ENCODE data around the gene RBPMS2.

The RBPMS2 gene

GRCh38 chr15:64747578-64747977 is 27.8 kb downstream of the RBPMS2 start:
- peaks cover 33% of the 10 kb centered on the region for H3K79me1 ChIP-seq (ENCODE audit: low read length)
- H3K4me3 ChIP-seq (ENCODE audit: low read length) = no peak overlapping the region
- no peak overlapping the region for H3K4ac ChIP-seq (ENCODE audit: low read depth, low read length)
- H3K56ac ChIP-seq (ENCODE audit: low read length) = no peak overlapping the region
- no peak overlapping the region for H2BK5ac ChIP-seq (ENCODE audit: low read length)
- peaks cover 2% of the 10 kb centered on the region for H3K4me1 ChIP-seq (ENCODE audit: control insufficient read depth, low read depth, low read length)
- no peaks in the 10 kb centered on the region for H3K27me3 ChIP-seq (ENCODE audit: insufficient read depth, low read length, poor library complexity)
- H2AK5ac ChIP-seq (ENCODE audit: low read length) = no peak overlapping the region
- no peak overlapping the region for H3K23ac ChIP-seq (ENCODE audit: low read length)
- H3K9ac ChIP-seq (ENCODE audit: low read length) = no peak overlapping the region
- no peak overlapping the region for H3K27ac ChIP-seq (ENCODE audit: low read depth, low read length)
- no CpG with 5 or more reads among the region's 9 CpGs for WGBS (ENCODE audit: extremely low coverage, insufficient coverage, low lambda C conversion rate)
- H3K18ac ChIP-seq (ENCODE audit: low read length) = no peak overlapping the region
- H3K4me2 ChIP-seq (ENCODE audit: low read length) = no peak overlapping the region
- H3K79me2 ChIP-seq (ENCODE audit: control insufficient read depth, insufficient read depth, low read length) = peaks cover 73% of the 10 kb centered on the region
- H4K8ac ChIP-seq (ENCODE audit: low read depth, low read length) = no peak overlapping the region
- no peak overlapping the region for H2BK15ac ChIP-seq (replicated peaks; ENCODE audit: low read depth)
- no peak overlapping the region for H4K5ac ChIP-seq (ENCODE audit: low read length)
- DNase-seq = no peak
- H3K36me3 ChIP-seq (ENCODE audit: control insufficient read depth, insufficient read depth, low read length) = peaks cover 15% of the 10 kb centered on the region
- H2BK120ac ChIP-seq (ENCODE audit: low read depth, low read length) = no peak overlapping the region

DNA sequence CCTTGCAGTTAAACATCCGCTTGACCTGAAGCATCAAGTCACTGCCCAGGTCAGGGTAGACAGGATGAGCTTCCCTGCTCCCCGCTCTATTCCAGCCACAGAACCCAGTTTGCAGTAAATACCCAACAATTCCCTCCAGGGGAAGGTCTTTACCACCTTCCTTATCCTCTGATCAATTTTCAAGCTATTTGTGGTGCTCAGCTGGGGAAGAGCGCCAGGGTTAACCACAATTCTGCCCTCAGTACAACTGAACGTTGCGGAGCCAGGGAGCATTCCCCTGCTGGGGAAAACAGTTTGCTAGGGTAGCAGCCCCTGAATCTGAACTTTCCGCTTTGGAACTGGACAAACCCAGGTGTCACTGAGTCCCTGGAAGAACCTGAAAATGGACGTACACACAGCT is 28.5 kb downstream of the RBPMS2 start:
- no peak for DNase-seq
- H4K8ac ChIP-seq (ENCODE audit: low read depth, low read length) = no peak overlapping the region
- no CpG with 5 or more reads among the region's 7 CpGs for WGBS (ENCODE audit: extremely low coverage, insufficient coverage, low lambda C conversion rate)

GRCh38 chr15:64746356-64746755 is 29.0 kb downstream of the RBPMS2 start:
- H4K5ac ChIP-seq (ENCODE audit: low read length) = no peak overlapping the region

More for the DNA sequence above, 28.5 kb downstream of the RBPMS2 start:
- Histone ChIP-seq H3K79me2 (ENCODE audit: control insufficient read depth, insufficient read depth, low read length) (peaks cover 67% of the 10 kb centered on the region), H2BK120ac (ENCODE audit: low read depth, low read length) (no peak overlapping the region), H3K36me3 (ENCODE audit: control insufficient read depth, insufficient read depth, low read length) (peaks cover 15% of the 10 kb centered on the region), H4K5ac (ENCODE audit: low read length) (no peak overlapping the region), H3K18ac (ENCODE audit: low read length) (no peak overlapping the region), H3K4me1 (ENCODE audit: control insufficient read depth, low read depth, low read length) (peaks cover 2% of the 10 kb centered on the region), H3K27ac (ENCODE audit: low read depth, low read length) (no peak overlapping the region), H2BK5ac (ENCODE audit: low read length) (no peak overlapping the region), H3K9ac (ENCODE audit: low read length) (no peak overlapping the region), H2AK5ac (ENCODE audit: low read length) (no peak overlapping the region), H3K4ac (ENCODE audit: low read depth, low read length) (no peak overlapping the region), H2BK15ac (replicated peaks; ENCODE audit: low read depth) (no peak overlapping the region), H3K4me2 (ENCODE audit: low read length) (no peak overlapping the region), H3K56ac (ENCODE audit: low read length) (no peak overlapping the region), H3K23ac (ENCODE audit: low read length) (no peak overlapping the region), H3K79me1 (ENCODE audit: low read length) (peaks cover 36% of the 10 kb centered on the region), H3K4me3 (ENCODE audit: low read length) (no peak overlapping the region), H3K27me3 (ENCODE audit: insufficient read depth, low read length, poor library complexity) (no peaks in the 10 kb centered on the region)

DNA sequence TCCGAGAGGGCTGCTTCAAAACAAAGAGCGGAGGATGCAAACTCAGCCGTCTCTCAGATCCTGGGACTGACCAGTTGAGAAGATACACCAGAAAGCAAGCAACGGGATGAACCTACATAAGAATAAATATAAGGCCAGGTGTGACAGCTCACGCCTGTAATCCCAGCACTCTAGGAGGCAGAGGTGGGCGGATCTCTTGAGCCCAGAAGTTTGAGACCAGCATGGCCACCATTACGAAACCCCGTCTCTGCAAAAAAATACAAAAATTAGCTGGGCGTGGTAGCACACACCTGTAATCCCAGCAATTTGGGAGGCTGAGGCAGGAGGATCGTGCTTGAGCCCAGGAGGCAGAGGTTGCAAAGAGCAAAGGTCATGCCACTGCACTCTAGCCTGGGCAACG is 31.7 kb downstream of the RBPMS2 start:
- Histone ChIP-seq H3K56ac (ENCODE audit: low read length) (no peak overlapping the region), H3K23ac (ENCODE audit: low read length) (no peak overlapping the region), H2BK15ac (replicated peaks; ENCODE audit: low read depth) (no peak overlapping the region), H4K8ac (ENCODE audit: low read depth, low read length) (no peak overlapping the region), H3K36me3 (ENCODE audit: control insufficient read depth, insufficient read depth, low read length) (peaks cover 25% of the 10 kb centered on the region), H3K4me1 (ENCODE audit: control insufficient read depth, low read depth, low read length) (no peaks in the 10 kb centered on the region), H3K79me2 (ENCODE audit: control insufficient read depth, insufficient read depth, low read length) (peaks cover 46% of the 10 kb centered on the region), H3K79me1 (ENCODE audit: low read length) (peaks cover 42% of the 10 kb centered on the region), H3K4me2 (ENCODE audit: low read length) (no peak overlapping the region), H2BK5ac (ENCODE audit: low read length) (no peak overlapping the region), H3K4me3 (ENCODE audit: low read length) (no peak overlapping the region), H4K5ac (ENCODE audit: low read length) (no peak overlapping the region), H3K4ac (ENCODE audit: low read depth, low read length) (no peak overlapping the region), H2BK120ac (ENCODE audit: low read depth, low read length) (no peak overlapping the region), H3K9ac (ENCODE audit: low read length) (no peak overlapping the region), H3K27ac (ENCODE audit: low read depth, low read length) (no peak overlapping the region), H3K18ac (ENCODE audit: low read length) (no peak overlapping the region), H2AK5ac (ENCODE audit: low read length) (no peak overlapping the region), H3K27me3 (ENCODE audit: insufficient read depth, low read length, poor library complexity) (no peaks in the 10 kb centered on the region)
- WGBS (ENCODE audit: extremely low coverage, insufficient coverage, low lambda C conversion rate) = no CpG with 5 or more reads among the region's 11 CpGs
- DNase-seq = no peak

More at GRCh38 chr15:64746356-64746755, 29.0 kb downstream of the RBPMS2 start:
- H3K9ac ChIP-seq (ENCODE audit: low read length) = no peak overlapping the region
- no peak overlapping the region for H2BK120ac ChIP-seq (ENCODE audit: low read depth, low read length)
- H3K56ac ChIP-seq (ENCODE audit: low read length) = no peak overlapping the region
- H3K79me2 ChIP-seq (ENCODE audit: control insufficient read depth, insufficient read depth, low read length) = peaks cover 63% of the 10 kb centered on the region
- H3K23ac ChIP-seq (ENCODE audit: low read length) = no peak overlapping the region
- DNase-seq = no peak
- no peak overlapping the region for H3K18ac ChIP-seq (ENCODE audit: low read length)
- no peak overlapping the region for H2AK5ac ChIP-seq (ENCODE audit: low read length)
- no peak overlapping the region for H2BK5ac ChIP-seq (ENCODE audit: low read length)
- no peak overlapping the region for H3K4ac ChIP-seq (ENCODE audit: low read depth, low read length)
- no peak overlapping the region for H2BK15ac ChIP-seq (replicated peaks; ENCODE audit: low read depth)
- H4K8ac ChIP-seq (ENCODE audit: low read depth, low read length) = no peak overlapping the region
- H3K27ac ChIP-seq (ENCODE audit: low read depth, low read length) = no peak overlapping the region
- no CpG with 5 or more reads among the region's 5 CpGs for WGBS (ENCODE audit: extremely low coverage, insufficient coverage, low lambda C conversion rate)
- H3K79me1 ChIP-seq (ENCODE audit: low read length) = peaks cover 38% of the 10 kb centered on the region
- no peaks in the 10 kb centered on the region for H3K27me3 ChIP-seq (ENCODE audit: insufficient read depth, low read length, poor library complexity)
- H3K36me3 ChIP-seq (ENCODE audit: control insufficient read depth, insufficient read depth, low read length) = peaks cover 15% of the 10 kb centered on the region
- H3K4me3 ChIP-seq (ENCODE audit: low read length) = no peak overlapping the region
- H3K4me2 ChIP-seq (ENCODE audit: low read length) = no peak overlapping the region
- peaks cover 2% of the 10 kb centered on the region for H3K4me1 ChIP-seq (ENCODE audit: control insufficient read depth, low read depth, low read length)

GRCh38 chr15:64742921-64743320 is 32.5 kb downstream of the RBPMS2 start:
- H3K36me3 ChIP-seq (ENCODE audit: control insufficient read depth, insufficient read depth, low read length) = peaks cover 20% of the 10 kb centered on the region
- H3K79me1 ChIP-seq (ENCODE audit: low read length) = peaks cover 38% of the 10 kb centered on the region
- no peak overlapping the region for H2AK5ac ChIP-seq (ENCODE audit: low read length)
- no peak overlapping the region for H3K9ac ChIP-seq (ENCODE audit: low read length)
- no peak overlapping the region for H2BK5ac ChIP-seq (ENCODE audit: low read length)
- H3K4ac ChIP-seq (ENCODE audit: low read depth, low read length) = no peak overlapping the region
- no CpG with 5 or more reads among the region's 13 CpGs for WGBS (ENCODE audit: extremely low coverage, insufficient coverage, low lambda C conversion rate)
- no peak overlapping the region for H4K5ac ChIP-seq (ENCODE audit: low read length)
- H3K27ac ChIP-seq (ENCODE audit: low read depth, low read length) = no peak overlapping the region
- no peaks in the 10 kb centered on the region for H3K27me3 ChIP-seq (ENCODE audit: insufficient read depth, low read length, poor library complexity)
- no peak overlapping the region for H2BK15ac ChIP-seq (replicated peaks; ENCODE audit: low read depth)
- H2BK120ac ChIP-seq (ENCODE audit: low read depth, low read length) = no peak overlapping the region
- H4K8ac ChIP-seq (ENCODE audit: low read depth, low read length) = no peak overlapping the region
- H3K4me1 ChIP-seq (ENCODE audit: control insufficient read depth, low read depth, low read length) = no peaks in the 10 kb centered on the region
- DNase-seq = no peak
- peaks cover 38% of the 10 kb centered on the region for H3K79me2 ChIP-seq (ENCODE audit: control insufficient read depth, insufficient read depth, low read length)
- no peak overlapping the region for H3K4me3 ChIP-seq (ENCODE audit: low read length)
- no peak overlapping the region for H3K23ac ChIP-seq (ENCODE audit: low read length)
- no peak overlapping the region for H3K56ac ChIP-seq (ENCODE audit: low read length)
- no peak overlapping the region for H3K4me2 ChIP-seq (ENCODE audit: low read length)
- H3K18ac ChIP-seq (ENCODE audit: low read length) = no peak overlapping the region

DNA sequence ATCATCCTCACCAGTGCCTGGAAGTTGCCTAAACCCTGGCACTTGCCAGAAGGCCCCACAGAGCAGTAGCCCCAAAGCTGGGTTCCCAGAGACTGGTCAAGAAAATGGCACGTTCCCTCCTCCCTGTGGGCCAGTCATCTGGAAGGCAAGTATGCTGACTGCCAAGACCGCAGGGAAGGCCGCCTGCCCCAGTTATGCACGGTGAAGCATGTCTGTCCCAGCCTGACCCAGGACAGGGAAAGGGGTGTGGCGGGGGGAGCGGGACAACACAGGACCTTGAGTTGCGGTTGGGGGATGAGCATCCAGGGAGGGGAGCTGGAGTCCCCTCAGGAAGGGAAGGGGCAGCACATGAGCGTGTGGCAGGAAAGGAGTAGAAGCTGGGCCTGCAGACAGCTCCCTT is 33.0 kb downstream of the RBPMS2 start:
- Histone ChIP-seq H2BK120ac (ENCODE audit: low read depth, low read length) (no peak overlapping the region), H3K56ac (ENCODE audit: low read length) (no peak overlapping the region), H2BK15ac (replicated peaks; ENCODE audit: low read depth) (no peak overlapping the region), H3K4me2 (ENCODE audit: low read length) (no peak overlapping the region), H3K27me3 (ENCODE audit: insufficient read depth, low read length, poor library complexity) (no peaks in the 10 kb centered on the region), H3K4me3 (ENCODE audit: low read length) (no peak overlapping the region), H4K8ac (ENCODE audit: low read depth, low read length) (no peak overlapping the region), H2BK5ac (ENCODE audit: low read length) (no peak overlapping the region), H3K4ac (ENCODE audit: low read depth, low read length) (no peak overlapping the region), H3K79me2 (ENCODE audit: control insufficient read depth, insufficient read depth, low read length) (peaks cover 33% of the 10 kb centered on the region), H3K79me1 (ENCODE audit: low read length) (peaks cover 34% of the 10 kb centered on the region), H3K27ac (ENCODE audit: low read depth, low read length) (no peak overlapping the region), H3K23ac (ENCODE audit: low read length) (no peak overlapping the region), H4K5ac (ENCODE audit: low read length) (no peak overlapping the region), H3K9ac (ENCODE audit: low read length) (no peak overlapping the region), H3K18ac (ENCODE audit: low read length) (no peak overlapping the region), H3K4me1 (ENCODE audit: control insufficient read depth, low read depth, low read length) (no peaks in the 10 kb centered on the region), H3K36me3 (ENCODE audit: control insufficient read depth, insufficient read depth, low read length) (peaks cover 18% of the 10 kb centered on the region), H2AK5ac (ENCODE audit: low read length) (no peak overlapping the region)
- DNase-seq = no peak
- WGBS (ENCODE audit: extremely low coverage, insufficient coverage, low lambda C conversion rate) = no CpG with 5 or more reads among the region's 8 CpGs
